Limb (tissue), 2 donors: Measurements from ENCODE around the gene ATP2A3.

Source experiments
- DNase-seq, 2 donors: peaks; one replicate each; pipeline ENCODE4 v3.0.0-alpha.2; 2016; ENCODE audit errors: extremely low spot score in 2 of 2

The ATP2A3 gene

DNA sequence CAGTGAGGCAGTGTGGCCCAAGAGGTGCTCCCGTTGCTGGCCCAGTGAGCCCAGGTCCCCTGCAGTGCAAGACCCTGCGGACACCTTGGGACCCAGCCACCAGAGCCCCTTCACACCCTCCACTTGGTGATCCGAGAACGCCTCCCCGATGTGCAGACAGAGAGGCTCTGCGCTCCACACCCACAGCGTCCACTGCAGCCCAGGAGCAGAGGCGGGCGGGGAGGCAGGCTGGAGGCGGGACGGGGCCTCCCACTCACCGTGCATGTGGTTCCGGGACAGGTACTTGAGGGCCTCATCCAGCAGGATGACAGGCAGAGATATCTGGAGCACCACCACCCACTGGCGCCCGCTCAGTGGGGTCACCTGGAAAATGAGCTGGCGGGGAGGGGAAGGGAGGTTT lies 35.8 kb downstream of the ATP2A3 start:
- DNase-seq: no peak

DNA sequence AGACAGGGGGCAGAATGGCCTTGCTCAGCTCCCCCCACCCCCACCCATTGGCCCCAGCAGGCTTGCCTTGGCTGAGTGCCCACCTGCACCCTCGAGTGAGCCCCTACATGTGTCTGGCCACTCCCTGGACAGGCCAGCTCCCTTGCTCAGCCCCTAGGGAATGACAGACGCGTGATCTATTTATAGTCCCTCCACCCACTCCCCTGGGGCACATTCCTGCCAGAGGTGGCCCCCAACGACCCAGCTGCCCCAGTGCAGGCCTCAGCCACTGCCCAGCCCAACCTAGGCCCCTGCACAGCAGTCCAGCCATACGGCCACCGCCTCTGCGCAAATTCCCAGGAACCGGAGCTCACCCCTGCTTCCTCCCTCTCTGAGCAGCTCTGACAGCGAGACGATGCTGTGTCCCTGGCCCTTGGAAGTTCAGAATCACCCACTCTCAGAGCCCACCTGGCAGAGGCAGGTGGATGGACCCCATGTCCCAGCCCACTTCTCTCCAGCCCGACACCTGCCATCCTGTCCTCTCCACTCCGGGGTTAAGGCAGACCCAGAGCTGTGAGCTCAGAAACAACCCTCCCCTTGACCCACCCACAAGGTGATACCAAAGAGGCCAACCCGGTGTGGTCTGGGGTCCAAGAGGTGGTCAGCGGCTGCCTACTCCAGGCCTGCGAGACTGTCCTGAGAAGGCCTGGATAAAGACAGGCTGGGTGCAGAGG lies 36.5 kb downstream of the ATP2A3 start:
- DNase-seq: no peak

DNA sequence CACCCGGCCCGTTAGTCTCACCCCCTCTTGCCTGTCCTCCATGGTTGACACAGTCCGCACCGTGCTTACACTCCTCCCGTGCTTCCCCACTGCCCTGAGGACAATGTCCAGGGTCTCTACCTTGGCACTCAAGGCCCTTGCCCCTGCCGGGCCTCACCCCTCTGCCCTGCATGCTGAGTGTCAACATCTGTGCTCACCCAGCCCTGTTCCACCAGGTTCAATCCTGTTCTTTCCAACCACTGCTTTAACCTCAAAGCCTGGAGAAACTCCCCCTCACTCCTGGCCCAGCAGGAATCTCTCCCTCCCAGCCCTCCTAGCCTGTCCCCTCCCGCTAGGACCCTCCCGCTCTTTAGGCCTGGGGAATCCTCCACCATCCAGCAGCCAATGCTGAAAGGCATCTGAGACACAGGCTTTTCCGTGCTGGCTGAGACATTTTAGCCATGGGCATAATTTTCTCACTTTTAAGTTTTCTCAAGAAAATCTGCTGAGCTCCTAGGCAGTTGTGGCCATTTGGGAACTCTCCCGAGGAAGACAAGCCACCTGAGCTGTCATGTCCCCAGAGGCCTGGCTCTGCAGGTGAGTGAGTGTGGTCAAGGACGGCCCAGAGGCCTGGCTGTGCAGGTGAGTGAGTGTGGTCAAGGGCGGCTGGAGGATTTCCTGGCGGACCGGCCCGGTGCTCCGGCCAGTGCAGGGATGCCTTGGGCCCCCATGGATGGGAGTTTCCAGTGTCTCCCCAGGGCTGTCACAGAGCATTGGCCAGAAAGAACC lies 37.2 kb downstream of the ATP2A3 start:
- no peak for DNase-seq

DNA sequence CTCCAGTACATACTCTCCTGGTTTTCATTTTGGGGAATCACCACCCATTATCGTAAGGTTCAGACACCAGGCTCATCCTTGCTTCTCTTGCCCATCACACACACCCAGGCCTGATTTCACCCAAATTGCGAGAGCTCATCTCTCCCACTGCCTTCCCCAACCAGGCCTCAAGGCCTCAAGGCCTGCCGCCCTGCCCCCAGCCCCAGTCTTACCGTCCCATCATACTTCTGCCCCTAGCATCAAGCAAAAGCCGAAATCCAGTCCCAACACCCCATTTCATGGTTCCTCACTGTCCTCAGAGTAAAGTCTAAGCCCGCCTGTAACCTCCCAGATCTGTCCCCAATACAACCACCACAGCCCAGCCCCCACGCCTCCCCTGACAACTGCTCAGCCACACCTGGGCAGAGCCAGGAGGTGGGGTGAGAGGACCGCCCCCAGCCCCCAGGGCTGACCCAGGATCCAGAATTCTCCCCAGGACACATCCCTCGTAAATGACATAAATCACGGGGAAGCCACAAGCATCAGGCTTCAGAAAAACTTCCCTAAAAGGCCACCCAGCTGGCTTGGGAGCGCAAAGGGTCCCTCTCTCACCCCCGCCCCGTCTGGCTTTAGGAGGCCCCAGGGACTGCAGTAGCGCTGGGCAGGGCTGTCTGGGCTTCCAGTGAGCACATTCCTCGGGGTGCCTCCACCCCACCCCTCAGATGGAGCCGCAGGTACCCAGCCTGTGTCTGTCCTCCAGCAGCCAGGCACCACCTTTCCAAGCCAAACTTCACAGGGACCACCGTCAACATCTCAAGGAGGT lies 38.4 kb downstream of the ATP2A3 start:
- no peak for DNase-seq

DNA sequence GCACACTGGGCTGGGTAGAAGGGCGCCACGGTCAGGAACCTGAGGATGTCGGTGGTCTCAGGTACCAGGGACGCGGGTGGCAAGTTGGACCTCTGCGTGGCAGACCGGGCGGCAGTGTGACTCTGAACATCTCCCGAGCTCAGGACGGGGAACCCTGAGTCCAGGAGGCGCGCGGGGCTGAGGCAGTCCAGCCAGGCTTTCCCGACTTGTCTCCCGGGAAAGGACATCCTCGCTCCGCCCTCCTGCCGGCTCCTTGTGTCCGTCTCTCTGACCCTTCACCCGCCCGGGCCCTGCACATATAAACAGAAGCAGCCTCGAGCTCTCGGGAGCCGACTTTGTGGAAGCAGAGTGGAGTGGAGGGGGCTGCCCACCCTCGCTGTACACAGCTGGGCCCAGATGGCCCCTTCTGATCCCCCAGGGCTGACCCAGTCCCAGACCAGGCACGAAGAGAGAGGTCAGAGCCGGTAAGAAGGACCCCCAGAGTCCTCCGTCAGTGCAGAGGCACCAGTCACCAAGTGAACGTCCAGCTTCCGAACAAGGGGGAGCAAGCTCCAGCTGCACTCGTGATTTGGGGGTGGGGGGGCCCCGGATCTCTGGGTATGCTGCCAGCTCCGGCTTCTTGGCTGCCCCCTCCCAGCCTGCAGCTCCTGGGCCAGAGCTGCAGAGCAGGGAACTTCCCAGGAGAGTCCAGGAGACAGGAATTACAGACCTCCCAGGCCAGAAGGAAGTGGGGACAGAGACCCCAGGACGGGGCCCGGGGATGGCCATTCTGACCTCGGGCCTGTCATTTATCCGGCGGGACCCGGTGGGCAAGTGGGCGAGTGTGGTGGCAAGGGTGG lies 39.5 kb downstream of the ATP2A3 start:
- DNase-seq: no peak

DNA sequence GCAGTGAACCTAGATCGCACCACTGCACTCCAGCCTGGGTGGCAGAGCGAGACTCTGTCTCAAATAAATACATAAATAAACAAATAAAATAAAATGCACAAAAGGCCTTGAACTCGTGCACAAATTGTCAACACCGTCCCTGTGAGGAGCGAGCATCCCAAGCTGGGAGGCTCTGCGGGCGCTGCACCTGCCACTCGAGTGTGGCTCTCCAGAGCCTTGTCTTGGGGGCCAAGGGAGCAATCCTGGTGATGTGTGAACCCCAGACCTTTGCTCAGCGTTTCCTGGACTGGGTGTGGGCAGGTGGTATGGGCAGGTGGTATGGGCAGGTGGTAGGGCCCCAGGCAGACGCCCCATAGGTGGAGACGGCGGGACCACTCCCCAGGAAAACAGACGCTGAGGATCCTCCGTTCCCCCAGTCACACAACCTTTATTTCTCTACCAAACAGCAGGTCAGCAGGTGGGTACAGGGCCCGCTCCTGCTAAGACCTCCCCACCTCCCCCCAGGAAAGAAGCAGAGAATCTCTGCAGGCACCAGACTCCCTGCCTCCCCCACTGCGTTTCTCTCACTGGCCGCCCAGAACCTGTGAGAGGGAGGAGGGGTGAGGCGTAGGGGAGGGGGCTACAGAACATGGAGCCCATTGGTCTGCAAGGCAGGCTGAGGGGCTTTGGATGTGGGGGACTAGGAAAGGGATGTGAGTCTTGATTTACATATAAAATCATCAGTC lies 40.6 kb downstream of the ATP2A3 start:
- no peak for DNase-seq

DNA sequence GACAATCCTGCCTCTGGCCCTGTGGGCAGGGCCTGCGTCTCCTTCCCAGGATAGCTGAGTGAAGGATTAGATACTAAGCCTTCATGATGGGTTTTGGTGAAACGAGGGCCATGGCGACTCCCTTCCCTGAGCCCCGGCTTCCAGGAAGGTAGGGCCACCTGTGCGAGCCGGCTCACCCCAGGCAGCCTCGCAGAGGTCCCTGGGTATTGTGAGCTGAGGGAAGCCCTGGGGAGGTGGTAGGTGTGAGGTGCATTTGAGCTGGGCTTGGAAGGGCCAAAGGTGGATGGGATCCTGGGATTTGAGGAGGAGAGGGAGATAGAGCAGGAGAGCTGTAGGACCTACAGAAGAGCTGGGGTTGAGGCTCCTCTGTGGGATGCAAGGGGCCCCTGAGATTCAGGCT lies 41.5 kb downstream of the ATP2A3 start:
- DNase-seq: no peak

DNA sequence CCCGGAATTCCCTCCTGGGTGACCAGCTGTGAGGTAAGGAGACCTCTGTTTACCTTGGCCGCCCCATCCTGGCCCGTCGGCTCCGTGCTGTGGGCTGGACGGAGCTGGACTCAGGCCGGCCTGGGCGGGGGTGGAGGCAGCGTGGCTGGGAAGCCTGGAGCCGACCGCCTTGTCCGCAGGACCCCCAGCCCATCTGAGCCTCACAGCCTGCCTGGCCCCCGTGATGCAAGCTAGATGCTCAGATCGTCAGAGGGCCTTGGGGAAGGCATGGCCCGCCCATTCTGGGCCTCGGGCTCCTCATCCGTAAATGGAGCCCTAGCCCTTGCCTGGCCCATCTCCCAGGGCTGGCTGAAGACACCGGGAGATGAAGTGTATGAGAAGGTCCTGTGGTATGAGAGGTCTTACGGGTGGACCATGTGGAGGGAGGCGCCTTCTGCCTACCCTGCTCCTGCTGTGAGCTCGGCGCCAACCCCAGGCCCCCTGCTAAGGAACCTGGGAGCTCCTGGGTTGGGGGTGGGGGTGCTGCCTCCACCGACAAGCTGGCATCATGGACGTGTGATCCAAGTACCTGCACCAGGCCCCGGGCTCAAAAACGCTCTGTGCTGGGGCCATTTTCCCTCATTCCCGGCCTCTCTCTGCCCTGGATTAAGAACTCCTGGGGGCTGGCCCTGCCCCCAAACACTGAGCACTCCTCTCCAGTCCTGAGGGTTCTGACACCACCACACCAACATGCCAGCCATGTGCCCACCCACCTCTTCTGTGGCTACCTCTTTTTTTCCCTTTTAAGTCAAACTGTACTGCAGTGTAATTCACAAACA lies 42.5 kb downstream of the ATP2A3 start:
- DNase-seq: no peak

DNA sequence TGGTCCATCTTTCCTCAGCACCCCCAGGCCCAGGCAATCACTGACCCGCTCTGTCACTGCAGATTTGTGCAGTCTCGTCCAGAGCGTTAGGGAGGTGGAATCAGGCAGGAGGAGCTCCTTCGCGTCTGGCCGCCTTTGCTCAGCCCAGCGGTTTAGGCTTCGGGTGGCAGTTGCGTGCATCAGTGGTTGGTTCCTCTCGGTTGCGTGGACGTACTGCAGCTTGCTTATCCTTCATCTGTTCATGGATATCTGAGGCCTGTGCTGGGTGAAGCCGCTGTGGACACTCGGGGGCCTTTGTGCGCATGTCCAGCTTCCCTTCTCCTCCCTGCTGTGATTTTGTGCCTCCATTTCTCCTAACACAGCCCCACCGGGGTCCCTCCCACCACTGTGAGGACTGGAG lies 43.2 kb downstream of the ATP2A3 start:
- DNase-seq: no peak

DNA sequence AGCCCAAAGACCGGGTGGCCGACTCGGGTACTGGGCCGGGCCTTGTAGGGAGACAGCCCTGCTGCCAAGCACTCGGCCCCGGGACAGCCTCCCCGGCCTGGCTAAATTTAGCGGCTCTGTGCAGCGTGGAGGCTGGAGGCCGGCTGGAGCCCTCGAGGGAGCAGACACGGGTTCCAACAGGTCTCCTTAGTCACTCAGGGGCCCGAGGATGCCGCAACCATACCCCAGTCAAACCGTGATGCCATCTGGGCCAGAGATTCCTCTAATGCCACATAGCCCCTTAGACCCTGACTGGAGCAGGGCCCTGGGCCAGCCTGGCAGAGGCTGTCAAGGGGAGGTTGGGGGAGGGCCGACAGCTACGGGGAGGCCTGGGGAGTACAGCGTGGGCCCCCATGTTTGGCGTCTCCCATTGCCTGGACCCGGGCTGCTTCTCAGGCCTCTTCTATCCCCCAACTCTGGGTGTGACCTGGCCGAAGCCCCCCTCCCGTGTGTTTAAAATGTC lies 45.1 kb downstream of the ATP2A3 start:
- no peak for DNase-seq

DNA sequence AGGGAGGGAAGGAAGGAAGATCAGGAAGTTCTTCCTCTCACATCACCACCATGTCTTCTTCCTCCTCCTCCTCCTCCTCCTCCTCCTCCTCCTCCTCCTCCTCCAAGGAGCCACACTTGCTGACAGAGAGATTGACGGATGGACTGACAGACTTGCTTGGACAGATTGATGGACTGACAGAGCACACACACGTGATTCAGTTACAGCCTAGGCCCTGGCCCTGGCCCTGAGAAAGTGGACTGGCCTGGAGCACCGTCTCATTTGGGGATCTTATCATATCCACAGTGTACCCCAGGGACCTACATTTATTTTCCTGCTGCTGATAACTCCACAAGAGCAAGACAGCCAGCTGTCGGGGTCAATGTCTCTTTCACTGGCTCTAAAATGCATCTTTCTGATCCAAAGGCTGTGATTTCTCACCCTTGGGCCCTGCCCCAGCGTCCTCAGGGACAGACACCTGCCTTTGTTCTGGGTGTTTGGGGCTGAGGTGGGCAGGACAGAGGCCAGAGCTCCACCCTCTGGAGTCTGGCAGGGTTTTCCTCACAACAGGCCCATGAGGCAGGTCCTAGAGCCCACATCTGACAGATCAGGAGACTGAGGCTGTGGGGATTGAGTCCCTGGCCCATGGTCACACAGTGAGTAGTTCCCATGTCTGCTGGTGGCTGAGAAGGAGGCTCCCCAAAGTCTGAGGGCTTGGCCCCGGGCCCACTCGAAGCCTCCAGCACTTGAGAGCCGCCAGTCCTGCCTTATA lies 45.7 kb downstream of the ATP2A3 start:
- no peak for DNase-seq

DNA sequence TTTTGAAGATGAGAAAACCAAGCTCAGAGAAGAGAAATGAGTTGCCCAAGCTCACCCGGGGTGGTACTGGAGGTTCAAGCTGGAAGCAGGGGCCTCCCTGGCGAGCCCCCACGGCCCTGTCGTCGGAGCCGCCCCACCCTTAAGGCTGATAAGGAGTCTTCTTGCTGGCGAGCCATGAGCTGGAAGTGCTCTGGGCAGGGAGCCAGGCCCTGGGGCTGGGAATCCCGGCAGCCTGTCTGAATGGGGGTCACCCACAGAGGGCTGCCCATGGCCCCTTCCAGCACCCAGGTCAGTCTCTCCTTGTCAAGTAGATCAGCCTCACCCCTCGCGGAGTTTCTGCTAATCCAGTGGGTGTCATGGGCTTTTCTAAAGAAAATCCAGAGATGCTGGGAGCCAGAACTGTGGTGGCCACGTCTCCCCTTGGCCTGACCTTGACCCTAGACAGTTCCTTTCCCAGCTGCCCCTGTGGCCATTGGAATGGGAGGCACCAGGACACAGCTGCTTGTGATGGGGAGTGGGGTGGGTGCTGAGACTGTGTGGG lies 46.8 kb downstream of the ATP2A3 start:
- no peak for DNase-seq

DNA sequence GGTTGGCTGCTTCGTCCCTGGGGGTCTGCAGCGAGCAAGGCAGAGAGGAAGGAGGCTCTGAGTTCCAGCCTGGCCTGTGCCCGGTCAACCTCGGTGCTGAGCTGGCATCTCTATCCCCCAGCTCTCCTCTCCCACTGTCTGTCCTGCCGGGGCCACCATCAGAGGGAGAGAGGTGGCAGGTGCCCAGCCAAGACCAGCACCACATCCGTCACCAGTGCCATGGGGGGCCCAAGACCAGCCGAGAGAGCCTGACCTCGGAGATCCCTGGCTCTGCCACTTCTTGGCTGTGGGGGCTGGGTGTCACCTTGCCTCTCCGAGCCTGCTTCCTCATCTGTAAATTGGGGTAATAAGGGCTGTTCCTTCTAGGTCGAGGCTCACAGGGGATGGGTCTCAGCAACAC lies 47.4 kb downstream of the ATP2A3 start:
- DNase-seq: no peak

DNA sequence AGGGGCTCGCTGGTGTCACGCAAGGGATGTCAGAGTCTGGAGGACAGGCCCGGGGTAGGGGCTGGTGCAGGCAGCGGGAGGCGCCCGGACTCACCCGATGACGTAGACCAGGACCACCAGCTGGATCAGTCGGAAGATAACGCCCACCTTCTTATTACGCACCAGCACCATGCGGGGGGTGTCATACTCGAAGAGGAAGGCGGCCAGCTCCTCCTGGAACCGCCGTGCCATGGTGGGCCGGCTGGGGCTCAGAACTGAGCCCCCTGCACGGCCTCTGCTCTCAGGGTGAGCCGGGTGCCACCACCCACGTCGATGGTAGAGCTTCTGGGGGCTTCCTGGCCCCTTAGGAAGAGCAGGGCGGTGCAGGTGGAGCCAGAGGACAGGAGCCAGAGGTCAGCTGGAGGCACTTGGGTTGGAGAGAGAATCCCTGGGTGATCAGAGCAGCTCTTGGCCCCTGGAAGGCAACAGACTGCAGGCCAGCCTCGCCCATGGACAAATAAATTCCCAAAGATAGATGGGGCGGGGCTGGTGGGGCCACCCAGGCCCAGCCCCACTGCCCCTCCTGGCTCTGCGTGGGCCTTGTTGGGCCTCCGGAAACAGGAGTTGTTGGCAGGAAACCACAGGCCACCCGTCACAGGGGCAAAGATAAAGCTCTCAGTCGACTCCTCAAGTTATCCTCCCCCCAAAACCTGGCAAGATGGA lies 48.1 kb downstream of the ATP2A3 start, which contains the start of gene P2RX1:
TSS of gene P2RX1 (minus strand) at position 471 of the 702 bp plus-strand sequence. CDS start at position 231, 240 bp downstream.
- no peak for DNase-seq

DNA sequence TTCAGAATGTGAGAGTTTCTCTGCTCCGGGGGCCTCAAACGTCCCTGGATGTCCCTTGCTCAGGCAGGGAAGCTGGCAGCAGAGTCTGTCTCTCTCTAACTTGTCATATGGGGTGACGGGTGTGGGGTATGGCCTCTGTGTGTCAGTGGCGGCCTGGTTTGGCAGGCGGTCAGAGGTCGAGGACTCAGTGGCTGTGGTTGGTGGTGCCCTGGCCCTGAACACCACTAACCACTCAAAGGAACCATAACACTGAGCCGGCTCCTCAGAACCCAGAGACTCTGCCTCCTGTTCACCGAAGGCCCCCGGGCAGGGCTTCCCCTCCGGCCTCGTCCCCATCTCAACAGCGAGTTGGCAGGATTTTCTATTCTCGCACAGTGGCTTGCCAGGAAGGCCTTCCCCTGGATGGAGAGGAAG lies 48.6 kb downstream of the ATP2A3 start:
- DNase-seq: no peak

DNA sequence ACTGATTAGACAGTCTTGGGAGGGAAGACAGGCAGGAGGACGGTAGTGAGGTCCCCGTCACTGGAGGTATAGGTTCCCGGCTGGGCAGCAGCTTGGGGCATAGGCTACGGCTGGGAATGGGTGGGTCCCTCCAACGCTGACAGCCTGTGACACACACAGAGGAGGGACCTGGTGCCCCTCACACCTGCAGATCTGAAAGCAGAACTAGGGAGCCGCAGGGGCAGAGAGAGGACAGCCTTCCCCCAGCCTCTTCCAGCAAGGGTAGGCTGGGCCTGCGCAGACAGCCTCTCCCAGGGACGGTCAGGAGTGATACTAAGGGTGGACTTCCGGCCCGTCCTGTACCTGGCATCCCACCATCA lies 49.9 kb downstream of the ATP2A3 start:
- no peak for DNase-seq

DNA sequence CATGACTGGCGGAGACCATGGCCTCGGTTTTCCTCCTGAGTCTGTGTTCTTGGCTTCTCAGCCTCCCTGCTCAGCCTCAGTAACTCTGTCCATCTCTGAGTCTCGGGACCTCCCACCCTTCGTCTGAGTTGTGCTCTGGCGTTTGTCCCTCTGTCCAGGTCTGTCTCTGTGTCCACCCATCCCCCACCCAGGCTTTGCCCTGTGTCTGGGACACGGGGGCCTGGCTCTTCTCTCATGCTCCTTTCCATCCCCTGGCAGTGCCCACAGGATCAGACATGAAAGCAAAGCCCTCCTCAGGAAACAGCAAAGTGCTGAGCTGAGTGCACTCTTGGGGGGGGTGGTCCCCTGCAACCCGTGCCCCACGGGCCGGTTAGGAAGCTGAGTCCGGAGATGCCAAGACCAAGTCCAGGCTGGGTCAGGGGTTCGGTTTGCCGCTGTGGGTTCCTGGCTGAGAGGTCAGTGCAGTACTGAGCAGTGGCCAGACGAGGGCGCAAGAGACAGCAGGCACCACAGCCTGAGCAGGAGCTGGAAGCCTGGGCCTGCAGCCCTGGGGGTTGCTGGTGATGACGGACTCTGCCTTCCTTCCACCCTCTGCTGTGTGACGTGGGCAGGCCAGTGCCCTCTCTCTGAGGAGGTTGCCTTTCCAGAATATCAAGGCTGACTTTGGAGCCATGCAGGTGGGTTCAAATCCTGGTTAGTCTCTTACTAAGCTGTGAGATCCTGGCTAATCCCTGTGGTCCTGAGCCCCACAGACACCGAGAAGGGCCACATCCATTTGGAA lies 50.5 kb downstream of the ATP2A3 start:
- peak; percentile 63 to 85 for DNase-seq
